Measurements from ENCODE around the gene ROPN1L. TPM values are rescaled to one million over a fixed set of nuclear protein-coding genes. Genes with fewer than 3 reads are reported as not detected.

Gene ROPN1L
- polyA plus RNA-seq, 3 donors from 2014 or later = 4.3 to 9.1 (median 5.8) TPM

GRCh38 chr5:10454591-10455276 is 13.1 kb downstream of the ROPN1L start:
- Mint-ChIP-seq H3K36me3 (peaks cover 2 to 6% (median 4%) of the 10 kb centered on the region in 3 donors), H3K4me3 (no peak overlapping the region), H3K27me3 (ENCODE audit: low read depth in 3 of 3) (peaks cover 0 to 2% (median 1%) of the 10 kb centered on the region in 3 donors), H3K27ac (peak overlapping the region in 1 of 6 donors; percentile 7), H3K9me3 (no peaks in the 10 kb centered on the region), H3K4me1 (peaks cover 11 to 15% of the 10 kb centered on the region in 2 donors)
- no peak for DNase-seq

- Mint-ChIP-seq H3K4me3 (no peak overlapping the region), H3K4me1 (peaks cover 11 to 15% of the 10 kb centered on the region in 2 donors), H3K9me3 (no peaks in the 10 kb centered on the region), H3K27ac (no peak overlapping the region), H3K27me3 (ENCODE audit: low read depth in 3 of 3) (peaks cover 0 to 2% (median 2%) of the 10 kb centered on the region in 3 donors), H3K36me3 (peaks cover 2 to 6% (median 4%) of the 10 kb centered on the region in 3 donors)
- no peak for DNase-seq
Observed at GRCh38 chr5:10455277-10455670, 13.6 kb downstream of the ROPN1L start.

- no peak overlapping the region for H3K27ac Mint-ChIP-seq
Observed at GRCh38 chr5:10456583-10457420, 15.1 kb downstream of the ROPN1L start.

GRCh38 chr5:10457682-10458574 is 16.2 kb downstream of the ROPN1L start:
- Mint-ChIP-seq H3K36me3 (peaks cover 4 to 15% (median 10%) of the 10 kb centered on the region in 3 donors), H3K4me1 (no peaks in the 10 kb centered on the region), H3K4me3 (no peak overlapping the region), H3K27ac (peak overlapping the region in 1 of 6 donors; percentile 36), H3K27me3 (ENCODE audit: low read depth in 3 of 3) (peaks cover 0 to 3% (median 2%) of the 10 kb centered on the region in 3 donors), H3K9me3 (no peaks in the 10 kb centered on the region)
- no peak for DNase-seq

More at GRCh38 chr5:10456583-10457420, 15.1 kb downstream of the ROPN1L start:
- Mint-ChIP-seq H3K27me3 (ENCODE audit: low read depth in 3 of 3) (peaks cover 0 to 3% (median 2%) of the 10 kb centered on the region in 3 donors), H3K9me3 (no peaks in the 10 kb centered on the region), H3K4me3 (no peak overlapping the region), H3K36me3 (peaks cover 4 to 11% (median 10%) of the 10 kb centered on the region in 3 donors), H3K4me1 (peaks cover 3 to 5% of the 10 kb centered on the region in 2 donors)
- DNase-seq = no peak

- no peaks in the 10 kb centered on the region for H3K4me1 Mint-ChIP-seq
Observed at GRCh38 chr5:10459080-10460055, 17.7 kb downstream of the ROPN1L start.

GRCh38 chr5:10460252-10460906 is 18.7 kb downstream of the ROPN1L start:
- no peak for DNase-seq
- Mint-ChIP-seq H3K27me3 (ENCODE audit: low read depth in 3 of 3) (peaks cover 0 to 3% (median 0%) of the 10 kb centered on the region in 3 donors), H3K4me3 (no peak overlapping the region), H3K9me3 (no peaks in the 10 kb centered on the region), H3K36me3 (peaks cover 3 to 20% (median 15%) of the 10 kb centered on the region in 3 donors), H3K4me1 (no peaks in the 10 kb centered on the region), H3K27ac (no peak overlapping the region)

More at GRCh38 chr5:10459080-10460055, 17.7 kb downstream of the ROPN1L start:
- Mint-ChIP-seq H3K4me3 (no peak overlapping the region), H3K9me3 (no peaks in the 10 kb centered on the region), H3K36me3 (peaks cover 3 to 20% (median 11%) of the 10 kb centered on the region in 3 donors), H3K27me3 (ENCODE audit: low read depth in 3 of 3) (peaks cover 0 to 3% (median 0%) of the 10 kb centered on the region in 3 donors), H3K27ac (peak overlapping the region in 1 of 6 donors; percentile 61)
- DNase-seq = no peak

GRCh38 chr5:10461041-10461440 is 19.4 kb downstream of the ROPN1L start:
- Mint-ChIP-seq H3K27ac (no peak overlapping the region), H3K4me3 (no peak overlapping the region), H3K27me3 (ENCODE audit: low read depth in 3 of 3) (peaks cover 0 to 3% (median 0%) of the 10 kb centered on the region in 3 donors), H3K4me1 (no peaks in the 10 kb centered on the region), H3K36me3 (peaks cover 3 to 20% (median 15%) of the 10 kb centered on the region in 3 donors), H3K9me3 (no peaks in the 10 kb centered on the region)
- DNase-seq = no peak

GRCh38 chr5:10461904-10462555 is 20.4 kb downstream of the ROPN1L start:
- no peak overlapping the region for H3K4me3 Mint-ChIP-seq
- no peaks in the 10 kb centered on the region for H3K9me3 Mint-ChIP-seq
- H3K27ac Mint-ChIP-seq = no peak overlapping the region
- peaks cover 3 to 20% (median 15%) of the 10 kb centered on the region in 3 donors for H3K36me3 Mint-ChIP-seq
- H3K4me1 Mint-ChIP-seq = no peaks in the 10 kb centered on the region
- DNase-seq = no peak
- peaks cover 0 to 3% (median 0%) of the 10 kb centered on the region in 3 donors for H3K27me3 Mint-ChIP-seq (ENCODE audit: low read depth in 3 of 3)

GRCh38 chr5:10463566-10463965 is 21.9 kb downstream of the ROPN1L start:
- peaks cover 3 to 20% (median 20%) of the 10 kb centered on the region in 3 donors for H3K36me3 Mint-ChIP-seq
- H3K27ac Mint-ChIP-seq = no peak overlapping the region
- no peak overlapping the region for H3K4me3 Mint-ChIP-seq
- DNase-seq = no peak
- no peaks in the 10 kb centered on the region for H3K9me3 Mint-ChIP-seq
- peaks cover 0 to 3% (median 0%) of the 10 kb centered on the region in 3 donors for H3K27me3 Mint-ChIP-seq (ENCODE audit: low read depth in 3 of 3)
- H3K4me1 Mint-ChIP-seq = no peaks in the 10 kb centered on the region

GRCh38 chr5:10464173-10464572 is 22.5 kb downstream of the ROPN1L start:
- H3K27ac Mint-ChIP-seq = peak overlapping the region in 1 of 6 donors; percentile 59
- H3K9me3 Mint-ChIP-seq = no peaks in the 10 kb centered on the region
- DNase-seq = no peak
- peaks cover 0 to 2% (median 0%) of the 10 kb centered on the region in 3 donors for H3K27me3 Mint-ChIP-seq (ENCODE audit: low read depth in 3 of 3)
- H3K4me1 Mint-ChIP-seq = no peaks in the 10 kb centered on the region
- peaks cover 3 to 21% (median 20%) of the 10 kb centered on the region in 3 donors for H3K36me3 Mint-ChIP-seq
- H3K4me3 Mint-ChIP-seq = no peak overlapping the region

- H3K4me3 Mint-ChIP-seq = no peak overlapping the region
- H3K4me1 Mint-ChIP-seq = no peaks in the 10 kb centered on the region
- H3K9me3 Mint-ChIP-seq = no peaks in the 10 kb centered on the region
- no peaks in the 10 kb centered on the region for H3K27me3 Mint-ChIP-seq (ENCODE audit: low read depth in 3 of 3)
- DNase-seq = no peak
- H3K27ac Mint-ChIP-seq = no peak overlapping the region
- peaks cover 3 to 21% (median 20%) of the 10 kb centered on the region in 3 donors for H3K36me3 Mint-ChIP-seq
Observed at GRCh38 chr5:10465726-10466125, 24.0 kb downstream of the ROPN1L start.

All from immature natural killer cell (primary cell).